CD4-positive, alpha-beta memory T cell (primary cell): Measurements from ENCODE around the gene SIGLEC9. TPM values are rescaled to one million over a fixed set of nuclear protein-coding genes. Genes with fewer than 3 reads are reported as not detected.

Source experiments
- CTCF ChIA-PET: fragments of 350-600 bp; sonication (Branson Sonifier 250); formaldehyde crosslinking; loops from one replicate; lab custom pipeline; 2021; ENCODE audit warnings: inconsistent platforms; ENCODE audit not compliant: partially characterized antibody; lab: Charles Lee
- POLR2A ChIA-PET: fragments of 350-600 bp; sonication (Branson Sonifier 250); formaldehyde crosslinking; loops from one replicate; lab custom pipeline; 2021; ENCODE audit not compliant: partially characterized antibody; lab: Charles Lee
- DNase-seq, 5 donors: peaks; one replicate each; pipeline versions ENCODE4 v3.0.0 to v3.0.0-alpha.2; 2020 to 2022; ENCODE audit warnings: mixed read lengths in 1 of 5
- H3K27ac ChIP-seq: one replicate; pipeline ENCODE4 v1.7.0; 2013; ENCODE audit warnings: low read depth, low read length
- H3K27me3 ChIP-seq: 2 replicates; pipeline ENCODE4 v1.7.0; 2013; ENCODE audit warnings: mild to moderate bottlenecking, low read length, moderate library complexity; ENCODE audit not compliant: insufficient read depth
- H3K36me3 ChIP-seq: 2 replicates; pipeline ENCODE4 v1.7.0; 2013; ENCODE audit warnings: mild to moderate bottlenecking, low read length, moderate library complexity; ENCODE audit not compliant: insufficient read depth
- H3K4me1 ChIP-seq: 2 replicates; pipeline ENCODE4 v1.7.0; 2013; ENCODE audit warnings: mild to moderate bottlenecking, low read length, moderate library complexity; ENCODE audit not compliant: insufficient read depth
- H3K4me3 ChIP-seq, 2 donors: one replicate each; pipeline ENCODE4 v1.7.0; 2013; ENCODE audit warnings: low read length in 2 of 2, mild to moderate bottlenecking in 1 of 2
- H3K9me3 ChIP-seq, 2 donors: one replicate each; pipeline ENCODE4 v1.7.0; 2013; ENCODE audit warnings: low read length in 2 of 2, control low read depth in 1 of 2; ENCODE audit not compliant: control insufficient read depth in 1 of 2
- H3K27ac Mint-ChIP-seq, 7 donors: one replicate each; pipeline ENCODE4 v1.8.0; 2020 to 2021; ENCODE audit warnings: mixed read lengths in 7 of 7, mild to moderate bottlenecking in 6 of 7, inconsistent platforms in 3 of 7, moderate library complexity in 3 of 7
- H3K27me3 Mint-ChIP-seq, 2 donors: one replicate each; pipeline ENCODE4 v1.8.0; 2020 to 2021; ENCODE audit warnings: mixed read lengths in 2 of 2
- H3K36me3 Mint-ChIP-seq, 2 donors: one replicate each; pipeline ENCODE4 v1.8.0; 2020 to 2021; ENCODE audit warnings: mixed read lengths in 2 of 2, inconsistent platforms in 1 of 2, mild to moderate bottlenecking in 1 of 2
- H3K4me1 Mint-ChIP-seq, 4 donors: one replicate each; pipeline ENCODE4 v1.8.0; 2020 to 2021; ENCODE audit warnings: mixed read lengths in 4 of 4, mild to moderate bottlenecking in 1 of 4
- H3K4me3 Mint-ChIP-seq, 8 donors: one replicate each; pipeline ENCODE4 v1.8.0; 2020 to 2021; ENCODE audit warnings: mixed read lengths in 8 of 8, mild to moderate bottlenecking in 7 of 8, moderate library complexity in 6 of 8, inconsistent platforms in 3 of 8
- H3K9me3 Mint-ChIP-seq, 8 donors: one replicate each; pipeline ENCODE4 v1.8.0; 2020 to 2021; ENCODE audit warnings: mixed read lengths in 8 of 8, mild to moderate bottlenecking in 5 of 8, inconsistent platforms in 3 of 8, moderate library complexity in 1 of 8
- intact Hi-C: fragments of 100-400 bp; cut with micrococcal nuclease; formaldehyde crosslinking; loops from one replicate; pipeline ENCODE4 v1.15.1; 2023
- polyA plus RNA-seq, 2 donors: library from polyadenylated mRNA; unstranded; fragments of 300-500 nt; fragmentation: Illumina TruSeq; gene quantifications; one replicate each; pipeline ENCODE4 v1.2.3, GENCODE V29; 2021
- total RNA-seq, 2 experiments: library from RNA; stranded (reverse); gene quantifications; one replicate each; pipeline ENCODE4 v1.2.3, GENCODE V29; 2021

Gene SIGLEC9
- total RNA-seq (1 to 10 TPM; 3.4 to 3.9 TPM), polyA plus RNA-seq (1 to 10 TPM; 2.4 to 2.6 TPM)

GRCh38 chr19:51124729-51125128 is at the start of gene SIGLEC9:
SIGLEC9 (plus strand) TSS chr19:51124906; CDS start chr19:51124975, 69 bp downstream.
- H3K36me3 Mint-ChIP-seq: peaks cover 5 to 6% of the 10 kb centered on the region in 2 donors
- H3K4me1 Mint-ChIP-seq: peaks cover 51 to 90% (median 69%) of the 10 kb centered on the region in 4 donors
- Histone ChIP-seq H3K9me3 (no peaks in the 10 kb centered on the region), H3K27me3 (no peaks in the 10 kb centered on the region), H3K4me1 (peaks cover 78% of the 10 kb centered on the region), H3K36me3 (no peaks in the 10 kb centered on the region), H3K4me3 (peak within 1 kb of the TSS; percentile 37 to 43), H3K27ac (peak within 1 kb of the TSS; percentile 22)
- intact Hi-C loops: no loop called here
- H3K27me3 Mint-ChIP-seq: no peaks in the 10 kb centered on the region
- peaks cover 0 to 4% (median 0%) of the 10 kb centered on the region in 8 donors for H3K9me3 Mint-ChIP-seq
- POLR2A ChIA-PET: interaction anchor here (1.1 to 1.8 kb wide), 2 partner anchors 7 to 9 kb away, joined by 4 to 6 read pairs; no protein-coding TSS in a partner anchor
- peak within 1 kb of the TSS; percentile 57 to 87 (median 84) for H3K4me3 Mint-ChIP-seq
- CTCF ChIA-PET: interaction anchor here (1.5 kb wide), 1 partner anchor 24 kb away, joined by 3 read pairs; no protein-coding TSS in a partner anchor
- peak within 1 kb of the TSS; percentile 81 to 94 (median 92) for H3K27ac Mint-ChIP-seq
- no peak for DNase-seq

GRCh38 chr19:51075998-51076397 is 48.7 kb upstream of the SIGLEC9 start:
- Histone ChIP-seq H3K9me3 (no peaks in the 10 kb centered on the region), H3K36me3 (no peaks in the 10 kb centered on the region), H3K4me1 (no peaks in the 10 kb centered on the region), H3K27ac (no peak overlapping the region), H3K4me3 (no peak overlapping the region), H3K27me3 (no peaks in the 10 kb centered on the region)
- intact Hi-C loops: no loop called here
- Mint-ChIP-seq H3K36me3 (no peaks in the 10 kb centered on the region), H3K27me3 (peaks cover 3 to 10% of the 10 kb centered on the region in 2 donors), H3K4me1 (no peaks in the 10 kb centered on the region), H3K4me3 (no peak overlapping the region), H3K27ac (no peak overlapping the region), H3K9me3 (peaks cover 0 to 19% (median 11%) of the 10 kb centered on the region in 8 donors)
- POLR2A ChIA-PET: no interaction called here
- no peak for DNase-seq
- CTCF ChIA-PET: no interaction called here

GRCh38 chr19:51076631-51077213 is 48.0 kb upstream of the SIGLEC9 start:
- no peak overlapping the region for H3K4me3 Mint-ChIP-seq
- no peaks in the 10 kb centered on the region for H3K36me3 Mint-ChIP-seq
- Histone ChIP-seq H3K9me3 (no peaks in the 10 kb centered on the region), H3K36me3 (no peaks in the 10 kb centered on the region), H3K4me1 (no peaks in the 10 kb centered on the region), H3K4me3 (no peak overlapping the region), H3K27ac (no peak overlapping the region), H3K27me3 (no peaks in the 10 kb centered on the region)
- no peak for DNase-seq
- peaks cover 0 to 19% (median 11%) of the 10 kb centered on the region in 8 donors for H3K9me3 Mint-ChIP-seq
- CTCF ChIA-PET: no interaction called here
- no peak overlapping the region for H3K27ac Mint-ChIP-seq
- H3K4me1 Mint-ChIP-seq: no peaks in the 10 kb centered on the region
- H3K27me3 Mint-ChIP-seq: peaks cover 3 to 10% of the 10 kb centered on the region in 2 donors
- POLR2A ChIA-PET: no interaction called here
- intact Hi-C loops: no loop called here

- peaks cover 7 to 8% of the 10 kb centered on the region in 2 donors for H3K27me3 Mint-ChIP-seq
- no peaks in the 10 kb centered on the region for H3K36me3 ChIP-seq
- no peak for DNase-seq
- no peak overlapping the region for H3K4me3 ChIP-seq
- H3K9me3 ChIP-seq: no peaks in the 10 kb centered on the region
- H3K36me3 Mint-ChIP-seq: no peaks in the 10 kb centered on the region
- H3K9me3 Mint-ChIP-seq: peaks cover 0 to 14% (median 9%) of the 10 kb centered on the region in 8 donors
- no peak overlapping the region for H3K4me3 Mint-ChIP-seq
- intact Hi-C loops: no loop called here
- H3K27ac ChIP-seq: no peak overlapping the region
- POLR2A ChIA-PET: no interaction called here
- no peaks in the 10 kb centered on the region for H3K4me1 Mint-ChIP-seq
- no peaks in the 10 kb centered on the region for H3K27me3 ChIP-seq
- peak overlapping the region in 1 of 7 donors; percentile 12 for H3K27ac Mint-ChIP-seq
- H3K4me1 ChIP-seq: no peaks in the 10 kb centered on the region
- CTCF ChIA-PET: no interaction called here
These were observed 46.6 kb upstream of the SIGLEC9 start for GRCh38 chr19:51078104-51078503.

GRCh38 chr19:51078731-51079130 is 46.0 kb upstream of the SIGLEC9 start:
- Mint-ChIP-seq H3K4me3 (no peak overlapping the region), H3K36me3 (peaks cover 0 to 4% of the 10 kb centered on the region in 2 donors), H3K9me3 (peaks cover 0 to 7% (median 6%) of the 10 kb centered on the region in 8 donors), H3K27me3 (peaks cover 3 to 14% of the 10 kb centered on the region in 2 donors), H3K27ac (no peak overlapping the region), H3K4me1 (no peaks in the 10 kb centered on the region)
- no peak for DNase-seq
- Histone ChIP-seq H3K27me3 (no peaks in the 10 kb centered on the region), H3K4me3 (no peak overlapping the region), H3K36me3 (no peaks in the 10 kb centered on the region), H3K27ac (no peak overlapping the region), H3K9me3 (no peaks in the 10 kb centered on the region), H3K4me1 (no peaks in the 10 kb centered on the region)
- intact Hi-C loops: no loop called here
- POLR2A ChIA-PET: interaction anchor here (0.7 kb wide), 1 partner anchor 80 kb away, joined by 4 read pairs; no protein-coding TSS in a partner anchor
- CTCF ChIA-PET: no interaction called here

GRCh38 chr19:51079481-51080110 is 45.1 kb upstream of the SIGLEC9 start:
- POLR2A ChIA-PET: interaction anchor here (0.7 kb wide), 1 partner anchor 79 kb away, joined by 4 read pairs; no protein-coding TSS in a partner anchor
- intact Hi-C loops: no loop called here

GRCh38 chr19:51081476-51081875 is 43.2 kb upstream of the SIGLEC9 start:
- Histone ChIP-seq H3K4me3 (no peak overlapping the region), H3K36me3 (no peaks in the 10 kb centered on the region), H3K9me3 (no peaks in the 10 kb centered on the region), H3K4me1 (no peaks in the 10 kb centered on the region), H3K27ac (no peak overlapping the region), H3K27me3 (no peaks in the 10 kb centered on the region)
- H3K9me3 Mint-ChIP-seq: no peaks in the 10 kb centered on the region
- H3K36me3 Mint-ChIP-seq: peaks cover 0 to 8% of the 10 kb centered on the region in 2 donors
- POLR2A ChIA-PET: no interaction called here
- no peak overlapping the region for H3K27ac Mint-ChIP-seq
- H3K4me3 Mint-ChIP-seq: no peak overlapping the region
- no peaks in the 10 kb centered on the region for H3K4me1 Mint-ChIP-seq
- intact Hi-C loops: no loop called here
- H3K27me3 Mint-ChIP-seq: peaks cover 3 to 9% of the 10 kb centered on the region in 2 donors
- DNase-seq: no peak
- CTCF ChIA-PET: interaction anchor here (0.6 to 1.0 kb wide), 2 partner anchors 10 to 14 kb away, joined by 4 read pairs; no protein-coding TSS in a partner anchor

More at GRCh38 chr19:51079481-51080110, 45.1 kb upstream of the SIGLEC9 start:
- no peaks in the 10 kb centered on the region for H3K9me3 ChIP-seq
- no peak for DNase-seq
- Mint-ChIP-seq H3K36me3 (peaks cover 0 to 4% of the 10 kb centered on the region in 2 donors), H3K4me1 (no peaks in the 10 kb centered on the region), H3K27me3 (peaks cover 3 to 9% of the 10 kb centered on the region in 2 donors), H3K4me3 (no peak overlapping the region), H3K9me3 (no peaks in the 10 kb centered on the region), H3K27ac (no peak overlapping the region)
- H3K27ac ChIP-seq: no peak overlapping the region
- no peaks in the 10 kb centered on the region for H3K27me3 ChIP-seq
- H3K36me3 ChIP-seq: no peaks in the 10 kb centered on the region
- H3K4me1 ChIP-seq: no peaks in the 10 kb centered on the region
- CTCF ChIA-PET: no interaction called here
- no peak overlapping the region for H3K4me3 ChIP-seq
